WTC11 (cell line): ENCODE results near the gene GP9.

Experiments
- CBFB ChIP-seq: sonication (generic); formaldehyde crosslinking; IDR thresholded peaks from 2 replicates; pipeline ENCODE4 v1.8.1; 2022; ENCODE audit warnings: mild to moderate bottlenecking, low read depth, missing genetic modification reagents
- CREB1 ChIP-seq: sonication (generic); formaldehyde crosslinking; IDR thresholded peaks from 2 replicates; pipeline ENCODE4 v1.8.0; 2023; ENCODE audit warnings: mild to moderate bottlenecking, missing genetic modification reagents
- TF ChIP-seq, protein P1 (sequence below): fragments of 200-600 bp; IDR thresholded peaks from 2 replicates; pipeline ENCODE4 v1.8.0; 2022; ENCODE audit warnings: antibody characterized with exemption
- TF ChIP-seq, protein P2 (sequence below): sonication (generic); formaldehyde crosslinking; IDR thresholded peaks from 2 replicates; pipeline ENCODE4 v1.8.0; 2022; ENCODE audit warnings: mild to moderate bottlenecking, missing genetic modification reagents
- TF ChIP-seq, protein P3 (sequence below): sonication (generic); formaldehyde crosslinking; IDR thresholded peaks from 2 replicates; pipeline ENCODE4 v1.8.0; 2022; ENCODE audit warnings: mild to moderate bottlenecking, missing genetic modification reagents

DNA sequence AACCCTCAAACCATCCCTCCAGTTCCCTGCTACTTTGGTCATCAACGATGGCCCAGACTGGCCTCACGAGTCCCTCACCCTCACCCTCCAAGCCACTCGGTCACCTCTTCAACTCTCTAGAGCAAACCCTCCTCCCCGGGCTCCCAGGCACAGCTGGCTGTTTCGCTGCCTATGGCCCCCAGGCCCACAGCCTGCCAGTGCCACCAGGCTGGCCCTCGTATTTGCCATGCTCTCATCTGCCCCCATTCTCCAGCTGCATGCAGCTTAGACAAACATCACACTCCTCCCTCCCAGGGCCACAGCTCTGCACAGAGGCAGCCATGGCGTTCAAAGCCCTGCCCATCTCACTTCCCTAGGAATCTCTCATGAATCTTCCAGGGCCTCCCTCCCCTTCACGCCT is 47.2 kb downstream of the GP9 start:
- TF ChIP-seq, protein P1, sequence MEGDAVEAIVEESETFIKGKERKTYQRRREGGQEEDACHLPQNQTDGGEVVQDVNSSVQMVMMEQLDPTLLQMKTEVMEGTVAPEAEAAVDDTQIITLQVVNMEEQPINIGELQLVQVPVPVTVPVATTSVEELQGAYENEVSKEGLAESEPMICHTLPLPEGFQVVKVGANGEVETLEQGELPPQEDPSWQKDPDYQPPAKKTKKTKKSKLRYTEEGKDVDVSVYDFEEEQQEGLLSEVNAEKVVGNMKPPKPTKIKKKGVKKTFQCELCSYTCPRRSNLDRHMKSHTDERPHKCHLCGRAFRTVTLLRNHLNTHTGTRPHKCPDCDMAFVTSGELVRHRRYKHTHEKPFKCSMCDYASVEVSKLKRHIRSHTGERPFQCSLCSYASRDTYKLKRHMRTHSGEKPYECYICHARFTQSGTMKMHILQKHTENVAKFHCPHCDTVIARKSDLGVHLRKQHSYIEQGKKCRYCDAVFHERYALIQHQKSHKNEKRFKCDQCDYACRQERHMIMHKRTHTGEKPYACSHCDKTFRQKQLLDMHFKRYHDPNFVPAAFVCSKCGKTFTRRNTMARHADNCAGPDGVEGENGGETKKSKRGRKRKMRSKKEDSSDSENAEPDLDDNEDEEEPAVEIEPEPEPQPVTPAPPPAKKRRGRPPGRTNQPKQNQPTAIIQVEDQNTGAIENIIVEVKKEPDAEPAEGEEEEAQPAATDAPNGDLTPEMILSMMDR: no peak
- TF ChIP-seq CBFB (no peak), CREB1 (CRISPR knock-in tag) (no peak)
- TF ChIP-seq, protein P2, sequence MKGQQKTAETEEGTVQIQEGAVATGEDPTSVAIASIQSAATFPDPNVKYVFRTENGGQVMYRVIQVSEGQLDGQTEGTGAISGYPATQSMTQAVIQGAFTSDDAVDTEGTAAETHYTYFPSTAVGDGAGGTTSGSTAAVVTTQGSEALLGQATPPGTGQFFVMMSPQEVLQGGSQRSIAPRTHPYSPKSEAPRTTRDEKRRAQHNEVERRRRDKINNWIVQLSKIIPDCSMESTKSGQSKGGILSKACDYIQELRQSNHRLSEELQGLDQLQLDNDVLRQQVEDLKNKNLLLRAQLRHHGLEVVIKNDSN (CRISPR knock-in tag): no peak
- TF ChIP-seq, protein P3, sequence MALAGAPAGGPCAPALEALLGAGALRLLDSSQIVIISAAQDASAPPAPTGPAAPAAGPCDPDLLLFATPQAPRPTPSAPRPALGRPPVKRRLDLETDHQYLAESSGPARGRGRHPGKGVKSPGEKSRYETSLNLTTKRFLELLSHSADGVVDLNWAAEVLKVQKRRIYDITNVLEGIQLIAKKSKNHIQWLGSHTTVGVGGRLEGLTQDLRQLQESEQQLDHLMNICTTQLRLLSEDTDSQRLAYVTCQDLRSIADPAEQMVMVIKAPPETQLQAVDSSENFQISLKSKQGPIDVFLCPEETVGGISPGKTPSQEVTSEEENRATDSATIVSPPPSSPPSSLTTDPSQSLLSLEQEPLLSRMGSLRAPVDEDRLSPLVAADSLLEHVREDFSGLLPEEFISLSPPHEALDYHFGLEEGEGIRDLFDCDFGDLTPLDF: no peak
